ENCODE results near the gene HMCES.

GRCh38 chr3:129353589-129353941 is 74.9 kb downstream of the HMCES start:
- TF ChIP-seq POLR2A (IDR thresholded peaks at IDR 0.05) (no peak), EP300 (IDR thresholded peaks at IDR 0.05; ENCODE audit: low read depth) (no peak), POLR2AphosphoS5 (IDR thresholded peaks at IDR 0.05) (no peak)
- TF ChIP-seq, protein P1, sequence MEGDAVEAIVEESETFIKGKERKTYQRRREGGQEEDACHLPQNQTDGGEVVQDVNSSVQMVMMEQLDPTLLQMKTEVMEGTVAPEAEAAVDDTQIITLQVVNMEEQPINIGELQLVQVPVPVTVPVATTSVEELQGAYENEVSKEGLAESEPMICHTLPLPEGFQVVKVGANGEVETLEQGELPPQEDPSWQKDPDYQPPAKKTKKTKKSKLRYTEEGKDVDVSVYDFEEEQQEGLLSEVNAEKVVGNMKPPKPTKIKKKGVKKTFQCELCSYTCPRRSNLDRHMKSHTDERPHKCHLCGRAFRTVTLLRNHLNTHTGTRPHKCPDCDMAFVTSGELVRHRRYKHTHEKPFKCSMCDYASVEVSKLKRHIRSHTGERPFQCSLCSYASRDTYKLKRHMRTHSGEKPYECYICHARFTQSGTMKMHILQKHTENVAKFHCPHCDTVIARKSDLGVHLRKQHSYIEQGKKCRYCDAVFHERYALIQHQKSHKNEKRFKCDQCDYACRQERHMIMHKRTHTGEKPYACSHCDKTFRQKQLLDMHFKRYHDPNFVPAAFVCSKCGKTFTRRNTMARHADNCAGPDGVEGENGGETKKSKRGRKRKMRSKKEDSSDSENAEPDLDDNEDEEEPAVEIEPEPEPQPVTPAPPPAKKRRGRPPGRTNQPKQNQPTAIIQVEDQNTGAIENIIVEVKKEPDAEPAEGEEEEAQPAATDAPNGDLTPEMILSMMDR (IDR thresholded peaks at IDR 0.05), result no peak
